H9 (cell line): ENCODE measurements around the gene PLPP1. TPM values are rescaled to one million over a fixed set of nuclear protein-coding genes. Genes with fewer than 3 reads are reported as not detected.
A peak's percentile ranks its signal among the peaks of the same experiment; 100 is the strongest.

Source experiments
- DNase-seq: peaks from one replicate; pipeline ENCODE4 v3.0.0-alpha.2; 2017
- H2AFZ ChIP-seq: one replicate; pipeline ENCODE4 v1.6.1; 2013; ENCODE audit warnings: mild to moderate bottlenecking, low read length, control low read depth, moderate library complexity
- H2AK5ac ChIP-seq: 2 replicates; pipeline ENCODE4 v1.6.1; 2013; ENCODE audit warnings: low read length, control low read depth, mixed read lengths; ENCODE audit not compliant: insufficient read length
- H2BK120ac ChIP-seq: one replicate; pipeline ENCODE4 v1.6.1; 2013; ENCODE audit warnings: low read depth, mild to moderate bottlenecking, low read length, control low read depth, inconsistent platforms; ENCODE audit not compliant: poor library complexity, severe bottlenecking
- H2BK12ac ChIP-seq: 2 replicates; pipeline ENCODE4 v1.6.1; 2013; ENCODE audit warnings: low read length, control low read depth, mixed read lengths, low read depth; ENCODE audit not compliant: insufficient read length
- H2BK15ac ChIP-seq: 2 replicates; pipeline ENCODE4 v1.6.1; 2013; ENCODE audit warnings: low read depth, low read length, control low read depth
- H2BK20ac ChIP-seq: one replicate; pipeline ENCODE4 v1.6.1; 2013; ENCODE audit warnings: low read depth, mild to moderate bottlenecking, low read length, control low read depth, inconsistent platforms; ENCODE audit not compliant: poor library complexity, severe bottlenecking
- H2BK5ac ChIP-seq: 2 replicates; pipeline ENCODE4 v1.6.1; 2013; ENCODE audit warnings: low read length, control low read depth, mixed read lengths; ENCODE audit not compliant: insufficient read length
- H3K14ac ChIP-seq: 2 replicates; pipeline ENCODE4 v1.6.1; 2013; ENCODE audit warnings: low read length, control low read depth; ENCODE audit not compliant: insufficient read depth
- H3K18ac ChIP-seq: 2 replicates; pipeline ENCODE4 v1.6.1; 2013; ENCODE audit warnings: low read depth, mild to moderate bottlenecking, mixed read lengths, low read length, control low read depth; ENCODE audit not compliant: insufficient read length
- H3K23ac ChIP-seq: 2 replicates; pipeline ENCODE4 v1.6.1; 2013; ENCODE audit warnings: low read length, control low read depth, mixed read lengths, low read depth; ENCODE audit not compliant: insufficient read length
- H3K23me2 ChIP-seq: 2 replicates; pipeline ENCODE4 v1.6.1; 2013; ENCODE audit warnings: low read depth, mild to moderate bottlenecking, mixed read lengths, low read length, control low read depth; ENCODE audit not compliant: insufficient read length, poor library complexity, severe bottlenecking
- H3K27ac ChIP-seq: 2 replicates; pipeline ENCODE4 v1.5.1; 2013; ENCODE audit warnings: low read length, control low read depth, mixed read lengths, low read depth; ENCODE audit not compliant: insufficient read length
- H3K27me3 ChIP-seq: 2 replicates; pipeline ENCODE4 v1.6.1; 2013; ENCODE audit warnings: low read length, control low read depth, inconsistent platforms; ENCODE audit not compliant: insufficient read depth
- H3K4ac ChIP-seq: 2 replicates; pipeline ENCODE4 v1.6.1; 2013; ENCODE audit warnings: low read depth, mild to moderate bottlenecking, control low read depth, inconsistent platforms, low read length, moderate library complexity
- H3K4me1 ChIP-seq: 2 replicates; pipeline ENCODE4 v1.6.1; 2013; ENCODE audit warnings: low read length, control low read depth, inconsistent platforms; ENCODE audit not compliant: insufficient read depth
- H3K4me2 ChIP-seq: 2 replicates; pipeline ENCODE4 v1.6.1; 2013; ENCODE audit warnings: low read length, control low read depth, mixed read lengths; ENCODE audit not compliant: insufficient read length, insufficient read depth
- H3K56ac ChIP-seq: 2 replicates; pipeline ENCODE4 v1.6.1; 2013; ENCODE audit warnings: low read depth, mild to moderate bottlenecking, mixed read lengths, low read length, control low read depth; ENCODE audit not compliant: insufficient read length
- H3K79me1 ChIP-seq: 2 replicates; pipeline ENCODE4 v1.6.1; 2013; ENCODE audit warnings: low read depth, mild to moderate bottlenecking, moderate library complexity, low read length, control low read depth, inconsistent platforms; ENCODE audit not compliant: insufficient read depth, poor library complexity, severe bottlenecking
- H3K79me2 ChIP-seq: 2 replicates; pipeline ENCODE4 v1.6.1; 2013; ENCODE audit warnings: low read length, control low read depth, inconsistent platforms; ENCODE audit not compliant: insufficient read depth
- H3K9ac ChIP-seq: 2 replicates; pipeline ENCODE4 v1.6.1; 2013; ENCODE audit warnings: low read length, control low read depth, mixed read lengths; ENCODE audit not compliant: insufficient read length; ENCODE audit errors: extremely low read depth
- H3K9me3 ChIP-seq: one replicate; pipeline ENCODE4 v1.6.1; 2013; ENCODE audit warnings: low read depth, low read length, inconsistent platforms; ENCODE audit not compliant: control insufficient read depth
- H3T11ph ChIP-seq: one replicate; pipeline ENCODE4 v1.6.1; 2013; ENCODE audit warnings: mild to moderate bottlenecking, low read length, control low read depth, inconsistent platforms
- H4K20me1 ChIP-seq: one replicate; pipeline ENCODE4 v1.6.1; 2013; ENCODE audit not compliant: control insufficient read depth, insufficient read length, insufficient read depth
- H4K5ac ChIP-seq: 2 replicates; pipeline ENCODE4 v1.6.1; 2013; ENCODE audit warnings: low read depth, mild to moderate bottlenecking, mixed read lengths, low read length, control low read depth; ENCODE audit not compliant: insufficient read length
- H4K8ac ChIP-seq: replicated peaks from 2 replicates; pipeline ENCODE4 v1.6.1; 2013; ENCODE audit warnings: low read length, control low read depth, mixed read lengths, low read depth; ENCODE audit not compliant: insufficient read length
- H4K91ac ChIP-seq: 2 replicates; pipeline ENCODE4 v1.6.1; 2013; ENCODE audit warnings: low read depth, mild to moderate bottlenecking, moderate library complexity, mixed read lengths, low read length, control low read depth; ENCODE audit not compliant: insufficient read length
- H3K27ac Mint-ChIP-seq, 3 experiments: 2 replicates in 2 of 3; 3 replicates in 1 of 3; pipeline ENCODE4 v1.8.0; 2020 to 2021; ENCODE audit warnings: mixed read lengths in 3 of 3, mild to moderate bottlenecking in 1 of 3, moderate library complexity in 1 of 3
- H3K27me3 Mint-ChIP-seq: 2 replicates; pipeline ENCODE4 v1.8.0; 2021; ENCODE audit warnings: low read depth, mild to moderate bottlenecking, moderate library complexity, mixed read lengths
- H3K36me3 Mint-ChIP-seq, 3 experiments: 2 replicates in 2 of 3; 3 replicates in 1 of 3; pipeline ENCODE4 v1.8.0; 2020 to 2021; ENCODE audit warnings: low read depth in 3 of 3, mixed read lengths in 3 of 3; ENCODE audit not compliant: insufficient read depth in 1 of 3
- H3K4me1 Mint-ChIP-seq, 2 experiments: 2 replicates each; pipeline ENCODE4 v1.8.0; 2020; ENCODE audit warnings: mixed read lengths in 2 of 2
- H3K4me3 Mint-ChIP-seq, 2 experiments: 2 replicates in 1 of 2; 3 replicates in 1 of 2; pipeline ENCODE4 v1.8.0; 2020 to 2021; ENCODE audit warnings: mild to moderate bottlenecking in 2 of 2, mixed read lengths in 2 of 2, moderate library complexity in 1 of 2
- H3K9me3 Mint-ChIP-seq, 2 experiments: 2 replicates in 1 of 2; 3 replicates in 1 of 2; pipeline ENCODE4 v1.8.0; 2020; ENCODE audit warnings: mild to moderate bottlenecking in 2 of 2, mixed read lengths in 2 of 2, moderate library complexity in 1 of 2
- WGBS: extraction: QIAGEN DNeasy Blood & Tissue Kit; methylation state at CpG from one replicate; pipeline ENCODE4 v1.1.7; 2013; ENCODE audit warnings: missing lambda C conversion rate, low lambda C conversion rate, mixed read lengths; ENCODE audit not compliant: insufficient read length; ENCODE audit errors: extremely low coverage; 5-methylcytosine and 5-hydroxymethylcytosine counted together
- total RNA-seq: library from RNA; stranded (reverse); gene quantifications from 2 replicates; pipeline ENCODE4 v1.2.1, GENCODE V29; 2021
- TF ChIP-seq, protein P1 (sequence below): fragments of 200-600 bp; sonication (generic); conservative IDR thresholded peaks from 3 replicates; pipeline ENCODE4 v1.8.0; 2021; ENCODE audit warnings: antibody characterized with exemption, mild to moderate bottlenecking

PLPP1 gene
- total RNA-seq, 1 experiment from 2014 or later, result 85.9 TPM

- Histone ChIP-seq H3K4ac (no peak overlapping the region), H3K79me2 (peaks cover 16% of the 10 kb centered on the region; the same call in 1 of the 2 replicates)
- WGBS, result no CpG with 5 or more reads among the region's 2 CpGs
Measured at GRCh38 chr5:55520117-55520839, 14.5 kb downstream of the PLPP1 start.

More at GRCh38 chr5:55520117-55520839, 14.5 kb downstream of the PLPP1 start:
- H3T11ph ChIP-seq, result no peak overlapping the region
- DNase-seq, result no peak
- H2BK15ac ChIP-seq, result no peak overlapping the region
- no peak overlapping the region for H2AK5ac ChIP-seq
- no peaks in the 10 kb centered on the region for H3K27me3 Mint-ChIP-seq
- H3K79me1 ChIP-seq, result no peaks in the 10 kb centered on the region
- no peak overlapping the region for H2AFZ ChIP-seq
- H3K18ac ChIP-seq, result no peak overlapping the region
- H3K9me3 ChIP-seq, result no peaks in the 10 kb centered on the region
- no peak overlapping the region for H4K8ac ChIP-seq
- no peak overlapping the region for H3K9ac ChIP-seq
- H3K14ac ChIP-seq, result no peak overlapping the region
- H3K4me3 Mint-ChIP-seq, result no peak overlapping the region
- H4K20me1 ChIP-seq, result no peaks in the 10 kb centered on the region
- TF ChIP-seq, protein P1, sequence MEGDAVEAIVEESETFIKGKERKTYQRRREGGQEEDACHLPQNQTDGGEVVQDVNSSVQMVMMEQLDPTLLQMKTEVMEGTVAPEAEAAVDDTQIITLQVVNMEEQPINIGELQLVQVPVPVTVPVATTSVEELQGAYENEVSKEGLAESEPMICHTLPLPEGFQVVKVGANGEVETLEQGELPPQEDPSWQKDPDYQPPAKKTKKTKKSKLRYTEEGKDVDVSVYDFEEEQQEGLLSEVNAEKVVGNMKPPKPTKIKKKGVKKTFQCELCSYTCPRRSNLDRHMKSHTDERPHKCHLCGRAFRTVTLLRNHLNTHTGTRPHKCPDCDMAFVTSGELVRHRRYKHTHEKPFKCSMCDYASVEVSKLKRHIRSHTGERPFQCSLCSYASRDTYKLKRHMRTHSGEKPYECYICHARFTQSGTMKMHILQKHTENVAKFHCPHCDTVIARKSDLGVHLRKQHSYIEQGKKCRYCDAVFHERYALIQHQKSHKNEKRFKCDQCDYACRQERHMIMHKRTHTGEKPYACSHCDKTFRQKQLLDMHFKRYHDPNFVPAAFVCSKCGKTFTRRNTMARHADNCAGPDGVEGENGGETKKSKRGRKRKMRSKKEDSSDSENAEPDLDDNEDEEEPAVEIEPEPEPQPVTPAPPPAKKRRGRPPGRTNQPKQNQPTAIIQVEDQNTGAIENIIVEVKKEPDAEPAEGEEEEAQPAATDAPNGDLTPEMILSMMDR, result no peak
- no peak overlapping the region for H2BK12ac ChIP-seq
- H2BK120ac ChIP-seq, result no peak overlapping the region
- no peak overlapping the region for H3K56ac ChIP-seq
- no peak overlapping the region for H2BK20ac ChIP-seq
- H3K23ac ChIP-seq, result no peak overlapping the region
- H4K5ac ChIP-seq, result no peak overlapping the region
- H3K4me2 ChIP-seq, result no peak overlapping the region
- H3K36me3 Mint-ChIP-seq, result peaks cover 0 to 20% (median 6%) of the 10 kb centered on the region in 3 experiments; a peak in 5 of 7 replicates
- peaks cover 38 to 57% of the 10 kb centered on the region in 2 experiments for H3K4me1 Mint-ChIP-seq
- H3K23me2 ChIP-seq, result no peaks in the 10 kb centered on the region
- 0 out of 7 replicates have a peak overlapping the region, but pooled peaks of 1 of the 3 experiments have one; percentile 9 for H3K27ac Mint-ChIP-seq
- H3K27ac ChIP-seq, result no peak overlapping the region
- H3K9me3 Mint-ChIP-seq, result no peaks in the 10 kb centered on the region
- no peak overlapping the region for H4K91ac ChIP-seq
- peaks cover 3% of the 10 kb centered on the region; the same call in 1 of the 2 replicates for H3K4me1 ChIP-seq
- no peak overlapping the region for H2BK5ac ChIP-seq
- no peaks in the 10 kb centered on the region for H3K27me3 ChIP-seq
